Esophagus (tissue), 2 donors: ENCODE measurements around the gene CCDC17. TPM values are rescaled to one million over a fixed set of nuclear protein-coding genes. Genes with fewer than 3 reads are reported as not detected.
"Not testable (repeated sequence)": the region's sequence is repeated elsewhere in the genome, so short reads cannot be mapped to it uniquely, and the experiment has no call there.

ENCODE experiments used
- H3K27ac ChIP-seq, 2 donors: one replicate each; pipeline ENCODE4 v1.5.1; 2013; ENCODE audit warnings: low read depth in 2 of 2, mild to moderate bottlenecking in 2 of 2, inconsistent platforms in 1 of 2, low read length in 1 of 2, moderate library complexity in 1 of 2
- H3K27me3 ChIP-seq, 2 donors: one replicate each; pipeline ENCODE4 v1.6.1; 2013; ENCODE audit warnings: low read length in 2 of 2, control low read depth in 1 of 2, mild to moderate bottlenecking in 1 of 2; ENCODE audit not compliant: insufficient read depth in 2 of 2, control insufficient read depth in 1 of 2
- H3K36me3 ChIP-seq, 2 donors: one replicate each; pipeline ENCODE4 v1.6.1; 2013; ENCODE audit warnings: low read length in 1 of 2; ENCODE audit not compliant: control insufficient read depth in 2 of 2, insufficient read depth in 2 of 2
- H3K4me1 ChIP-seq, 2 donors: one replicate each; pipeline ENCODE4 v1.6.1; 2013; ENCODE audit warnings: low read length in 1 of 2; ENCODE audit not compliant: control insufficient read depth in 2 of 2, insufficient read depth in 2 of 2
- H3K4me3 ChIP-seq, 2 donors: one replicate each; pipeline ENCODE4 v1.5.1; 2013; ENCODE audit warnings: low read length in 2 of 2, mild to moderate bottlenecking in 2 of 2, low read depth in 1 of 2, moderate library complexity in 1 of 2
- H3K9me3 ChIP-seq, 2 donors: one replicate each; pipeline ENCODE4 v1.6.1; 2013; ENCODE audit warnings: mild to moderate bottlenecking in 2 of 2, low read depth in 1 of 2, low read length in 1 of 2, moderate library complexity in 1 of 2; ENCODE audit not compliant: control insufficient read depth in 2 of 2, insufficient read depth in 1 of 2
- WGBS, 2 donors: extraction: QIAGEN DNeasy Blood & Tissue Kit; methylation state at CpG; one replicate each; pipeline ENCODE4 v1.1.7; 2013; 5-methylcytosine and 5-hydroxymethylcytosine counted together
- polyA plus RNA-seq, 2 donors: library from polyadenylated mRNA; stranded (reverse); fragments of 200-250 nt; gene quantifications; one replicate each; pipeline ENCODE4 v1.2.3, GENCODE V29; 2013
- donor health status: healthy with polysubstance abuse.
- donor health status: Bipolar disorder and iron deficiency.

Gene CCDC17
- polyA plus RNA-seq, 2 donors, result 0.54 to 1.4 TPM

DNA sequence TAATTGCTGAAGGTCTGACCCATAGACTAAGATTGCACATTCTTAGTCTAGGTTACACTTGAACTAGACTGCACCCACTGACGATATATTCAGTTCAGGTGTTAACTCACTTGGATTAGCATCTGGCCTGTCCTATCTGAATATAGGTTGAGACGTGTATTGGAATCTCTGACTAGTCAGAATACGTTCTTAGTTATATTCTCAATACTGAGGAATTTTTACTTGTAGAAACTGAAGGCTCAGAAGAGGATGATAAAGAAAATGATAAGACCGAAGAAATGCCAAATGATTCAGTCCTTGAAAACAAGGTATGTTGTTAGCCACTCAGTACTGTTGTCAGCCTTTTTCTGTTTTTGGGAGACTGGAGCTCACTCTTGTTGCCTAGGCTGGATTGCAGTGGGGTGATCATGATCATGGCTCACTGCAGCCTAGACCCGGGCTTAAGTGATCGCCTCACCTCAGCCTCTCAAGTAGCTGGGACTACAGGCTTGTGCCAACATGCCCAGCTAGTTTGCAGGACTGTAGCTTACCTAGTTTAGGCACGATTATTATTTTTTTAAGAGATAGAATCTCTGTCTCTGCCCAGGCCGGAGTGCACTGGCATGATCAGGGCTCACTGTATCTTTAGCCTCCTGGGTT, 10.8 kb downstream of the CCDC17 start:
- Histone ChIP-seq H3K4me1 (peaks cover 0 to 5% of the 10 kb centered on the region in 2 donors), H3K4me3 (no peak overlapping the region), H3K36me3 (peaks cover 8 to 17% of the 10 kb centered on the region in 2 donors), H3K27ac (peak overlapping the region in 1 of 2 donors; percentile 35), H3K27me3 (no peaks in the 10 kb centered on the region), H3K9me3 (no peaks in the 10 kb centered on the region)
- 57 to 64% methylated on average over 8 of the region's 8 CpGs for WGBS, 2 donors

DNA sequence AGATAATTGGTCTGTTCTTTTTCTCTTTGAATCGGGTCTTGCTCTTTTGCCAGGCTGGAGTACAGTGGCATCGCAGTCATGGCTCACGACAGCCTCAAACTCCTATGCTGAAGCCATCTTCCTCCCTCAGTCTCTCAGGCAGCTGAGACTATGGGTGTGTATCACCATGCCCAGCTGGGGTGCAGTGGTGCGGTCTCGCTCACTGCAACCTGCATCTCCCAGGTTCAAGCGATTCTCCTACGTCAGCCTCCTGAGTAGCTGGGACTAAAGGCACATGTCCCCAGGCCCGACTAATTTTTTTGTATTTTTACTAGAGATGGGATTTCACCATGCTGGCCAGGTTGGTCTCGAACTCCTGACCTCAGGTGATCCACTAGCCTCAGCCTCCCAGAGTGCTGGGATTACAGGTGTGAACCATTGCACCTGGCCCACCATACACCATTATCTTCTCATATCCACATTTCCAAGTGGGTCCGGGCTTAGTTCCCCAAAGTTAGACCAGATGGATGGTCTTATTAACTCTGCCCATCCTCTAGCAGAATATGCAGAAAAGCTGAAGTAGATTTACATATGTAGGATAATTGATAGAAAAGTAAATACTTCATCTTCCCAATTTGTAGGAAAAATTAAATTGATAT, 13.1 kb downstream of the CCDC17 start:
- Histone ChIP-seq H3K27me3 (no peaks in the 10 kb centered on the region), H3K27ac (no peak overlapping the region), H3K4me1 (peaks cover 0 to 5% of the 10 kb centered on the region in 2 donors), H3K4me3 (no peak overlapping the region), H3K9me3 (no peaks in the 10 kb centered on the region), H3K36me3 (peaks cover 7 to 8% of the 10 kb centered on the region in 2 donors)
- WGBS, 2 donors, result 96 to 98% methylated on average over 10 of the region's 10 CpGs

DNA sequence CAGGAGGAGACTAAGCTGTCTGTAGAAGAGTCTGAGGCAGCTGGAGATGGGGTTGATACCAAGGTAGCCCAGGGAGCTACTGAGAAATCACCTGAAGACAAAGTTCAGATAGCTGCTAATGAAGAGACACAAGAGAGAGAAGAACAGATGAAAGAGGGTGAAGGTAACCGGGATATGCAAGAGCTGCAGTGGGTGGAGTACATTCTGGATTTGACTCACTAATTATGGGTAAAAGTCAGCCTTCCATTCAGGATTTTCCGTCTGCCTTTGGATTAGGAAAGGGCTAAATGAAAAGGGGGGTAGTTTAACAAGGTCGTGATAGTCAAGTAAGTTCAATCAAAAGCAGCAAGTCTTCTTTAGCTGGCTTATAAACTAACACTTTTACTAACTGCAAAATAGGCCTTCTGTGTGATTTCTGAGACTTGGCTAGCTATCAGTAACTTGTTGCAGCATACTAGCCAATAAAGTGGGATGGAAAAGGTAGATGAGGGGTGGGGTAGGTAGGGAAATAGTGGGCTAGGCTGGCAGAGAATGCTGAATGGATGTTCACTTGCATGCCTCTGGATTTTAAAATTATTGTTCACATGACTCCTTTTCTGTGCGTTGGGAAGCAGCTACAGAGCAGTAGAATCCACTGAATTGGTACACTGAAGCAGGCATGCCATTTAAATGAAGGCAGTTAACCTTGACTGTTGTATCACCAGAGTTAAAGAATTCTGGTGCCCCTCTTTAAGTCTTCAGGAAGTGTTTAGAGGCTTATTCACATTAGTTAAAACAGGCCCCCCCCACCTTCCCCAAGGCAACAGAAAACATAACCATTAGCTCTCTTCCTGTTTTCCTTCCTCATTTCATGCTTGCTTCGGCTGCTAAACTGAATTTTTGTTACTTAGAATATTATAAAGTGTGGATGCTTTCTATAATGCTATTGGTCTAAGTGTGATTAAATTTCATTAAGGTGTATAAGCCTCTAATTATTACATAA, 15.4 kb downstream of the CCDC17 start:
- Histone ChIP-seq H3K27ac (peak overlapping the region in 1 of 2 donors; percentile 52), H3K4me1 (peaks cover 0 to 3% of the 10 kb centered on the region in 2 donors), H3K27me3 (no peaks in the 10 kb centered on the region), H3K36me3 (peaks cover 4 to 5% of the 10 kb centered on the region in 2 donors), H3K4me3 (no peak overlapping the region), H3K9me3 (no peaks in the 10 kb centered on the region)
- 67 to 75% methylated on average over 5 of the region's 5 CpGs for WGBS, 2 donors

DNA sequence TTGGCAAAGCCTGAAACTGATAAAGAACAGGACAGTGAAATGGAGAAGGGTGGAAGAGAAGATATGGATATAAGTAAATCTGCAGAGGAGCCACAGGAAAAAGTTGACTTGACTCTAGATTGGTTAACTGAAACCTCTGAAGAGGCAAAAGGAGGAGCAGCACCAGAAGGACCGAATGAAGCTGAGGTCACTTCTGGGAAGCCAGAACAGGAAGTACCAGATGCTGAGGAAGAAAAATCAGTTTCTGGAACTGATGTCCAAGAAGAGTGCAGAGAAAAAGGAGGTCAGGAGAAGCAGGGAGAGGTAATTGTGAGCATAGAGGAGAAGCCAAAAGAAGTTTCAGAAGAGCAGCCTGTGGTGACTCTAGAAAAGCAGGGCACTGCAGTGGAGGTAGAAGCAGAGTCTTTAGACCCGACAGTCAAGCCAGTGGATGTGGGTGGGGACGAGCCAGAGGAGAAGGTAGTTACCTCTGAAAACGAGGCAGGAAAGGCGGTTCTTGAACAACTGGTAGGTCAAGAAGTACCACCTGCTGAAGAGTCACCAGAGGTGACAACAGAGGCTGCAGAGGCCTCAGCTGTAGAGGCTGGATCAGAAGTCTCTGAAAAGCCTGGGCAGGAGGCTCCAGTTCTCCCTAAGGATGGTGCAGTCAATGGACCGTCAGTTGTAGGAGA, 16.3 kb downstream of the CCDC17 start:
- Histone ChIP-seq H3K27ac (peak overlapping the region in 1 of 2 donors; percentile 52), H3K4me1 (no peaks in the 10 kb centered on the region), H3K27me3 (no peaks in the 10 kb centered on the region), H3K9me3 (no peaks in the 10 kb centered on the region), H3K36me3 (peaks cover 4 to 8% of the 10 kb centered on the region in 2 donors), H3K4me3 (no peak overlapping the region)
- 62 to 79% methylated on average over 6 of the region's 6 CpGs for WGBS, 2 donors

DNA sequence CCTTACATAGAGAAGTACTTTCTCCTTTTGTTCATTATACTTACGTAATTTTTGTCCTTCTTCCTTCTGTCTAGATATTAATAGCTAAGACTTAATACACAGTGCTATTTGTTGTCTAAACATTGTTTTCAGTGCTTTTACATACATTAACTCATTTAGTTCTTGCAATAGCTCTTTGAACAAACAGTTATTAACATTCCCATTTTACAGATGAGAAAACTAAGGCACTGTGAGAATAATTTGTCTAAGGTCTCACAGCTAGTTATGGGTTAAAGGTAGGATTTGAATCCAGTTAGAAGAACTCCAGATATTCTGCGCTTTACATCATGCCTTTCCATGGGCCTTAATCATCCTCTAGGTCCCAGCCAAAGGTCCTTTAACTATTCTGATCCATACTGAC, 19.6 kb downstream of the CCDC17 start:
- Histone ChIP-seq H3K27ac (no peak overlapping the region), H3K4me1 (no peaks in the 10 kb centered on the region), H3K9me3 (no peaks in the 10 kb centered on the region), H3K36me3 (peaks cover 0 to 4% of the 10 kb centered on the region in 2 donors), H3K4me3 (no peak overlapping the region), H3K27me3 (no peaks in the 10 kb centered on the region)
- WGBS, 2 donors, result 97 to 98% methylated on average over 2 of the region's 2 CpGs

DNA sequence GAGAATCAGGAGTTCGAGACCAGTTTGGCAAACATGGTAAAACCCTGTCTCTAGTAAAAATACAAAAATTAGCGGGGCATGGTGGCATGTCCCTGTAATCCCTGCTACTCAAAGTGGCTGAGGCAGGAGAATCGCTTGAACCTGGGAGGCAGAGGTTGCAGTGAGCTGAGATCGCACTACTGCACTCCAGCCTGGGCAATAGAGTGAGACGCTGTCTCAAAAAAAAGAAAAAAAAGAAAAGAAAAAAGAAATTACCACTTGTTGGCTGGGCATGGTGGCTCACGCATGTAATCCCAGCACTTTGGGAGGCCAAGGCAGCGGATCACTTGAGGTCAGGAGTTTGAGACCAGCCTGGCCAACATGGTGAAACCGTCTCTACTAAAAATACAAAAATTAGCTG, 27.1 kb downstream of the CCDC17 start:
- not testable (repeated sequence) for H3K4me3 ChIP-seq, H3K36me3 ChIP-seq, H3K9me3 ChIP-seq, H3K27me3 ChIP-seq, H3K4me1 ChIP-seq
- peak overlapping the region in 1 of 2 donors; percentile 11 for H3K27ac ChIP-seq
- WGBS, 2 donors, result 96 to 97% methylated on average over 8 of the region's 8 CpGs

DNA sequence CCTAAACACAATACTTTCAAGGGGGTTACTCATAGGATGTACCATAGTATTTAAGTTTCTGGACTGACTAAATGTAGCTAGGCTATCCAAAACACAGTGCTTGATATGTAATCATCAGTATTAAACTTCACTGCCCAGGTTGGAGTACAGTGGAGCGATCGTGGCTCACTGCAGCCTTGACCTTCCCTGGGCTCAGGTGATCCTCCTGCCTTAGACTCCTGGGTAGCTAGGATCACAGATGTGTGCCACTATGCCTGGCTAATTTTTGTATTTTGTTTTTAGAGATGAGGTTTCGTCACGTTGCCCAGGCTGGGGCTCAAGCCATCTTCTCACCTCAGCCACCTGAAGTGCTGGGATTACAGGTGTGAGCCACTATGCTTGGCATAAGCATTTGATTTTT, 29.4 kb downstream of the CCDC17 start:
- Histone ChIP-seq H3K27ac (no peak overlapping the region), H3K36me3 (peaks cover 0 to 6% of the 10 kb centered on the region in 2 donors), H3K27me3 (no peaks in the 10 kb centered on the region), H3K4me1 (no peaks in the 10 kb centered on the region), H3K4me3 (no peak overlapping the region), H3K9me3 (no peaks in the 10 kb centered on the region)
- WGBS, 2 donors, result 91 to 92% methylated on average over 4 of the region's 4 CpGs

DNA sequence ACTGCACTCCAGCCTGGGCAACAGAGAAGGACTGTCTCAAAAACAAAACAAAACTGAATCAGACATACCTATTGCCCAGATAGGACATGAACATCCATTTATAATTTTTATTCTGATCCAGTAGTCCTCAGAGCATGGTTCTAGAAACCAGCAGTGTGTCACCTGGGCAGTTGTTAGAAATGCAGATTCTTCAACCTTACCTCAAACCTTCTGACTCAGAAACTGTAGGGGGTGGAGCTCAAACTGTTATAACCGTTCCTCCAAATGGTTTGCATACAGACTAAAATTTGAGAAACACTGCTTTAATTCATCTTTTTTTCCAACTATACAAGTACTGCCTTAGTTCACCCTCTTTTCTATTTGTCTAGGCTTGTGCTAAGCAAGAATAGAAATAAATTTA, 34.0 kb downstream of the CCDC17 start:
- no peaks in the 10 kb centered on the region for H3K9me3 ChIP-seq
- H3K36me3 ChIP-seq, result peaks cover 0 to 5% of the 10 kb centered on the region in 2 donors
- peaks cover 0 to 4% of the 10 kb centered on the region in 2 donors for H3K4me1 ChIP-seq
- no peak overlapping the region for H3K27ac ChIP-seq
- WGBS, 2 donors, result 33 to 35% methylated on average over 1 of the region's 1 CpG
- no peak overlapping the region for H3K4me3 ChIP-seq
- no peaks in the 10 kb centered on the region for H3K27me3 ChIP-seq

DNA sequence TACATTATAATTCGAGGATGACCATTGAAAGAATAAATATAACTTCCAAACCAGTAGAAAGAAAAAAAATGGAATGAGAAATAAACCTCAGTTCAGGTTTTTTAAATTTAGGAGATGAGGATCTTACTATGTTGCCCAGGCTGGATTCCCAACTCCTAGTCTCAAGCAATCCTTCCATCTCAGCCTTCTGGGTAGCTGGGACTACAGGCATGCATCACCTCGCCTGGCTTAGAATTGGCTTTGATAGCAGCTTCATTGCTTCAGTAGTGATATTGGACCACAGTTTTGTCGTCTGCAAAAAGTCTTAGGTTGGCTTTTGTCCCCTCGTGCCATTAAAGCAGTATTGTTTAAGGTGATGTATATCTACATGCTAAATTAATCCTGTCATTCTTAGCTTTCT, 37.1 kb downstream of the CCDC17 start:
- WGBS, 2 donors, result 74 to 76% methylated on average over 4 of the region's 4 CpGs
- no peaks in the 10 kb centered on the region for H3K9me3 ChIP-seq
- no peak overlapping the region for H3K4me3 ChIP-seq
- no peak overlapping the region for H3K27ac ChIP-seq
- no peaks in the 10 kb centered on the region for H3K27me3 ChIP-seq
- H3K36me3 ChIP-seq, result no peaks in the 10 kb centered on the region
- peaks cover 0 to 4% of the 10 kb centered on the region in 2 donors for H3K4me1 ChIP-seq
